ENCODE measurements around the gene TMEM100.

TMEM100 gene

DNA sequence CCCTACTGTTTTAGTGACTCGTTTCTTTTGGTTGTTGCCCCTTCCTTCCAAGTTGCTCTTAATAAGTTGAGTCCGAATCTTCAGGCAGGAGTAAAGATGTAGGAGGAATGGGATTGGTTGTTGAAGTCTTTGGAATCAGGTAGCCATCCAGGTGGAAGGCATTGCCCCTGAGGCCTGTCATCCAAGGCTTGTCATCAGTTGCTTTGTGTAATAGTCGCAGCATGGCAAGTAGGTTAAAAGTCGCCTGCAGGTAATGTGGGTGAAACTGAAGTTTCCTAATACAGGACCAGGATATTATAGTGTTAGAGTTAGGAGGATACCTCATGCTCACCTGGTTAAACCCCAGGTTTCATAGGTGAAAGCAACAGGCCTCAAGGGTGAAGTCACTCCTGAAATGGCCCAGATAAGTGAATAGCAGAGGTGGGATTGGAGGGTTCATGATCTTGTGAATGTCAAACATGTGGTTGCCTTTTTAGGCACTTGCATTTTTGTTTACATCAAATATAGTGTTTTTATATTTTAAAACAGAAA is 29.1 kb upstream of the TMEM100 start:
- Histone ChIP-seq H4K20me1 (ENCODE audit: insufficient read depth, low read length) (no peaks in the 10 kb centered on the region), H3F3A (ENCODE audit: insufficient read depth, low read length) (no peaks in the 10 kb centered on the region), H3K9me3 (replicated peaks; ENCODE audit: insufficient read depth, low read length) (no peaks in the 10 kb centered on the region), H3K4me3 (ENCODE audit: low read length) (peak overlapping the region; percentile 90), H3K79me2 (ENCODE audit: low read length) (peaks cover 9% of the 10 kb centered on the region; the same call in 1 of the 2 replicates), H3K27me3 (replicated peaks; ENCODE audit: insufficient read depth, low read length) (no peaks in the 10 kb centered on the region), H3K9ac (ENCODE audit: low read length) (no peak overlapping the region), H2AFZ (ENCODE audit: low read length) (0 out of 2 replicates have a peak overlapping the region, but pooled peaks have one; percentile 99), H3K4me1 (ENCODE audit: low read length) (peaks cover 7% of the 10 kb centered on the region), H3K27ac (ENCODE audit: low read length) (no peak overlapping the region), H3K9me2 (replicated peaks; ENCODE audit: insufficient read depth, low read length) (no peaks in the 10 kb centered on the region), H3K4me2 (ENCODE audit: low read depth, low read length) (peak overlapping the region; percentile 85), H3K36me3 (replicated peaks; ENCODE audit: insufficient read depth, low read length) (no peaks in the 10 kb centered on the region)
- TF ChIP-seq EZH2phosphoT487 (IDR thresholded peaks at IDR 0.05; ENCODE audit: low read length) (no peak), EZH2 (optimal IDR thresholded peaks at IDR 0.05; ENCODE audit: low read depth, low read length) (no peak)
- TF ChIP-seq, protein P1, sequence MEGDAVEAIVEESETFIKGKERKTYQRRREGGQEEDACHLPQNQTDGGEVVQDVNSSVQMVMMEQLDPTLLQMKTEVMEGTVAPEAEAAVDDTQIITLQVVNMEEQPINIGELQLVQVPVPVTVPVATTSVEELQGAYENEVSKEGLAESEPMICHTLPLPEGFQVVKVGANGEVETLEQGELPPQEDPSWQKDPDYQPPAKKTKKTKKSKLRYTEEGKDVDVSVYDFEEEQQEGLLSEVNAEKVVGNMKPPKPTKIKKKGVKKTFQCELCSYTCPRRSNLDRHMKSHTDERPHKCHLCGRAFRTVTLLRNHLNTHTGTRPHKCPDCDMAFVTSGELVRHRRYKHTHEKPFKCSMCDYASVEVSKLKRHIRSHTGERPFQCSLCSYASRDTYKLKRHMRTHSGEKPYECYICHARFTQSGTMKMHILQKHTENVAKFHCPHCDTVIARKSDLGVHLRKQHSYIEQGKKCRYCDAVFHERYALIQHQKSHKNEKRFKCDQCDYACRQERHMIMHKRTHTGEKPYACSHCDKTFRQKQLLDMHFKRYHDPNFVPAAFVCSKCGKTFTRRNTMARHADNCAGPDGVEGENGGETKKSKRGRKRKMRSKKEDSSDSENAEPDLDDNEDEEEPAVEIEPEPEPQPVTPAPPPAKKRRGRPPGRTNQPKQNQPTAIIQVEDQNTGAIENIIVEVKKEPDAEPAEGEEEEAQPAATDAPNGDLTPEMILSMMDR (IDR thresholded peaks at IDR 0.05; ENCODE audit: low read length), result no peak
- DNase-seq, result no peak

DNA sequence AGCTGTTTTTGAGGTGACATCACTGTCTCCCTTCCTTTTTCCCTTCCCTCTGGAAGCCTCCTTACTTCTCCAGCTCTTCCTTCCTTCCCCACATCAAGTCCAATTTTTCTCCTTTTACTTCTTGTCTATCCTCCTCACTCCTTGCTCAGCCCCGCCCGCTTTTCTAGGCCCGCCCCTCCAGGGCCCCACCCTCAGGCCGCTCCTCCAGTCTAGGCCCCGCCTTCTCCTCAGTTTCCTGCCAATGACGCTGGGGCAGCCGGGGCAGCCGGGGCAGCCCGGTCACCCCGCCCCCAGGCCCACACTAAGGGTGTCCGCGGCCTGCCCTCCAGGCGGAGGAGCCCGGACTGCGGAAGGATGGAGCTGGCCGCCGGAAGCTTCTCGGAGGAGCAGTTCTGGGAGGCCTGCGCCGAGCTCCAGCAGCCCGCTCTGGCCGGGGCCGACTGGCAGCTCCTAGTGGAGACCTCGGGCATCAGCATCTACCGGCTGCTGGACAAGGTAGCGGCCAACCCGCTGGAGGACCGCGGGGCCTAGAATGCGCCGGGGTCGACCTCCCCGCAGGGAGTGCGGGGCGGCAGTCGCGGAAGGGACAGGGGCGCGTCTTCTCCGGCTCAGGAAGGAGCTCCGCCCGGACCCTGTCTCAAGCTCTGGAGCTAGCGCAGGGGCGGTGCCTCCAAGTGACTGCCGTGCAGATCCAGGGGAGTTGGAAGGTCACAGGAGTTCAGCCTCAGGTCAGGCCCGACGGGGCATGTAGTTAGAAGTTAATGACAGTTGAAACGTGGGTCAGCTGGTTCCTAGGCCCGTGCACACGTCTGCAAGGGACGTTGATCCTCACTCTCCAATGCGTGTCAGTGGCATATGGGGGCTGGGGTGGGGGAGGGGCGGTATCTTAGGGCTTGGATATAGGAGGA is 28.3 kb upstream of the TMEM100 start, which contains the start of gene PCTP:
TSS of gene PCTP (plus strand) at position 302 of the 908 bp plus-strand sequence. CDS start at position 355, 53 bp downstream.
- H3K79me2 ChIP-seq (ENCODE audit: low read length), result peaks cover 9% of the 10 kb centered on the region; the same call in 1 of the 2 replicates
- no peaks in the 10 kb centered on the region for H3F3A ChIP-seq (ENCODE audit: insufficient read depth, low read length)
- H3K4me2 ChIP-seq (ENCODE audit: low read depth, low read length), result peak within 1 kb of the TSS; percentile 85
- H3K27me3 ChIP-seq (replicated peaks; ENCODE audit: insufficient read depth, low read length), result no peaks in the 10 kb centered on the region
- no peaks in the 10 kb centered on the region for H3K9me2 ChIP-seq (replicated peaks; ENCODE audit: insufficient read depth, low read length)
- TF ChIP-seq, protein P1 (IDR thresholded peaks at IDR 0.05; ENCODE audit: low read length), result peak; percentile 52
- TF ChIP-seq EZH2phosphoT487 (IDR thresholded peaks at IDR 0.05; ENCODE audit: low read length), result no peak
- TF ChIP-seq EZH2 (optimal IDR thresholded peaks at IDR 0.05; ENCODE audit: low read depth, low read length), result no peak
- H3K4me1 ChIP-seq (ENCODE audit: low read length), result peaks cover 7% of the 10 kb centered on the region
- DNase-seq, result peak; percentile 89
- no peaks in the 10 kb centered on the region for H4K20me1 ChIP-seq (ENCODE audit: insufficient read depth, low read length)
- peak within 1 kb of the TSS; percentile 90 for H3K4me3 ChIP-seq (ENCODE audit: low read length)
- H2AFZ ChIP-seq (ENCODE audit: low read length), result peak within 1 kb of the TSS; percentile 99
- no peaks in the 10 kb centered on the region for H3K9me3 ChIP-seq (replicated peaks; ENCODE audit: insufficient read depth, low read length)
- peak within 1 kb of the TSS; percentile 33; the same call in 1 of the 2 replicates for H3K27ac ChIP-seq (ENCODE audit: low read length)
- peak within 1 kb of the TSS; percentile 65; the same call in 1 of the 2 replicates for H3K9ac ChIP-seq (ENCODE audit: low read length)
- H3K36me3 ChIP-seq (replicated peaks; ENCODE audit: insufficient read depth, low read length), result no peaks in the 10 kb centered on the region

DNA sequence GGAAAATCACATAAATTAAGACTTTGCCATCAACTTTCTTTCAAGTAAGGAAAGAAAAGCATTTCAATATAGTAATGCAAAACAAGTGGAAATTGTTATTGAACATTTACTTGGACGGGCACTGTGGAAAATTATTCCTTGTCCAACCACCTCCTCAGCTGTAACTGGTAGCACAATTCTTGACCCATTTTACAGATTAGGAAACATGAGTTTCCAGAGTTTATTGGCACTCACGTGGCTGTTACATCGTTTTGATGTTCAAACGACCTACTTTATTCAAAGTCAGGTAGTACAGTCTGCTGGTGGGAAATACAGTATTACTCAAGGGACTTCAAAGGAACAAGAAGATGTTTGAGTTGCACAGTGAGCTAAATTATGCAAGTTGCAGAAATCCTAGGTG is 27.3 kb upstream of the TMEM100 start:
- Histone ChIP-seq H3K9ac (ENCODE audit: low read length) (no peak overlapping the region), H3K9me2 (replicated peaks; ENCODE audit: insufficient read depth, low read length) (no peaks in the 10 kb centered on the region), H2AFZ (ENCODE audit: low read length) (no peak overlapping the region), H3K9me3 (replicated peaks; ENCODE audit: insufficient read depth, low read length) (no peaks in the 10 kb centered on the region), H3F3A (ENCODE audit: insufficient read depth, low read length) (no peaks in the 10 kb centered on the region), H3K27ac (ENCODE audit: low read length) (no peak overlapping the region), H3K79me2 (ENCODE audit: low read length) (peaks cover 9% of the 10 kb centered on the region; the same call in 1 of the 2 replicates), H4K20me1 (ENCODE audit: insufficient read depth, low read length) (no peaks in the 10 kb centered on the region), H3K4me3 (ENCODE audit: low read length) (no peak overlapping the region), H3K4me2 (ENCODE audit: low read depth, low read length) (no peak overlapping the region), H3K27me3 (replicated peaks; ENCODE audit: insufficient read depth, low read length) (no peaks in the 10 kb centered on the region), H3K4me1 (ENCODE audit: low read length) (peaks cover 7% of the 10 kb centered on the region), H3K36me3 (replicated peaks; ENCODE audit: insufficient read depth, low read length) (no peaks in the 10 kb centered on the region)
- DNase-seq, result no peak
- TF ChIP-seq EZH2phosphoT487 (IDR thresholded peaks at IDR 0.05; ENCODE audit: low read length) (no peak), EZH2 (optimal IDR thresholded peaks at IDR 0.05; ENCODE audit: low read depth, low read length) (no peak)
- TF ChIP-seq, protein P1 (IDR thresholded peaks at IDR 0.05; ENCODE audit: low read length), result no peak

Data from MM.1S (cell line).